Stomach smooth muscle (tissue), 2 donors: ENCODE data around the gene PCED1B.
"Not testable (repeated sequence)": the region's sequence is repeated elsewhere in the genome, so short reads cannot be mapped to it uniquely, and the experiment has no call there.

ENCODE experiments used
- H3K27ac ChIP-seq: one replicate; pipeline ENCODE4 v1.7.0; 2013; ENCODE audit warnings: mild to moderate bottlenecking, low read length, inconsistent platforms
- H3K27me3 ChIP-seq, 2 donors: one replicate each; pipeline ENCODE4 v1.7.0; 2013; ENCODE audit warnings: low read length in 2 of 2; ENCODE audit not compliant: insufficient read depth in 2 of 2, control insufficient read depth in 1 of 2
- H3K36me3 ChIP-seq, 2 donors: one replicate each; pipeline ENCODE4 v1.7.0; 2013; ENCODE audit warnings: low read length in 2 of 2; ENCODE audit not compliant: control insufficient read depth in 2 of 2, insufficient read depth in 2 of 2
- H3K4me1 ChIP-seq: one replicate; pipeline ENCODE4 v1.7.0; 2013; ENCODE audit warnings: low read length; ENCODE audit not compliant: control insufficient read depth, insufficient read depth
- H3K4me3 ChIP-seq, 2 donors: one replicate each; pipeline ENCODE4 v1.7.0; 2013; ENCODE audit warnings: low read length in 2 of 2
- H3K9ac ChIP-seq, 2 donors: one replicate each; pipeline ENCODE4 v1.7.0; 2013; ENCODE audit warnings: low read length in 2 of 2, mild to moderate bottlenecking in 1 of 2
- H3K9me3 ChIP-seq, 2 donors: one replicate each; pipeline ENCODE4 v1.7.0; 2013; ENCODE audit warnings: low read length in 2 of 2; ENCODE audit not compliant: control insufficient read depth in 2 of 2
- donor health status: healthy.
- donor health status: Pancreatic carcinoma.

PCED1B gene

GRCh38 chr12:47209014-47209413 lies 129.6 kb downstream of the PCED1B start:
- no peak overlapping the region for H3K27ac ChIP-seq
- H3K9ac ChIP-seq, result no peak overlapping the region
- H3K9me3 ChIP-seq, result no peaks in the 10 kb centered on the region
- H3K4me3 ChIP-seq, result no peak overlapping the region
- H3K36me3 ChIP-seq, result no peaks in the 10 kb centered on the region
- peaks cover 3% of the 10 kb centered on the region for H3K4me1 ChIP-seq
- no peaks in the 10 kb centered on the region for H3K27me3 ChIP-seq

GRCh38 chr12:47210776-47211175 lies 131.4 kb downstream of the PCED1B start:
- no peak overlapping the region for H3K9ac ChIP-seq
- H3K4me1 ChIP-seq, result peaks cover 3% of the 10 kb centered on the region
- no peaks in the 10 kb centered on the region for H3K27me3 ChIP-seq
- no peaks in the 10 kb centered on the region for H3K9me3 ChIP-seq
- no peak overlapping the region for H3K4me3 ChIP-seq
- no peak overlapping the region for H3K27ac ChIP-seq
- no peaks in the 10 kb centered on the region for H3K36me3 ChIP-seq

GRCh38 chr12:47212701-47213039 lies 133.2 kb downstream of the PCED1B start:
- Histone ChIP-seq H3K27ac (no peak overlapping the region), H3K9ac (no peak overlapping the region), H3K9me3 (no peaks in the 10 kb centered on the region), H3K36me3 (no peaks in the 10 kb centered on the region), H3K4me1 (no peaks in the 10 kb centered on the region), H3K27me3 (no peaks in the 10 kb centered on the region), H3K4me3 (no peak overlapping the region)

GRCh38 chr12:47213396-47213795 lies 134.0 kb downstream of the PCED1B start:
- Histone ChIP-seq H3K36me3 (no peaks in the 10 kb centered on the region), H3K4me1 (no peaks in the 10 kb centered on the region), H3K9ac (no peak overlapping the region), H3K27me3 (no peaks in the 10 kb centered on the region), H3K4me3 (no peak overlapping the region), H3K9me3 (no peaks in the 10 kb centered on the region), H3K27ac (no peak overlapping the region)

GRCh38 chr12:47214001-47214619 lies 134.7 kb downstream of the PCED1B start:
- Histone ChIP-seq H3K27me3 (no peaks in the 10 kb centered on the region), H3K9me3 (no peaks in the 10 kb centered on the region), H3K9ac (no peak overlapping the region), H3K36me3 (no peaks in the 10 kb centered on the region), H3K27ac (no peak overlapping the region), H3K4me1 (no peaks in the 10 kb centered on the region), H3K4me3 (no peak overlapping the region)

- no peaks in the 10 kb centered on the region for H3K27me3 ChIP-seq
- H3K9ac ChIP-seq, result no peak overlapping the region
- no peaks in the 10 kb centered on the region for H3K36me3 ChIP-seq
- H3K4me1 ChIP-seq, result no peaks in the 10 kb centered on the region
- H3K27ac ChIP-seq, result no peak overlapping the region
- H3K9me3 ChIP-seq, result no peaks in the 10 kb centered on the region
- no peak overlapping the region for H3K4me3 ChIP-seq
These were observed 135.3 kb downstream of the PCED1B start for GRCh38 chr12:47214771-47215170.

GRCh38 chr12:47216150-47216677 lies 136.8 kb downstream of the PCED1B start:
- no peaks in the 10 kb centered on the region for H3K36me3 ChIP-seq
- no peak overlapping the region for H3K4me3 ChIP-seq
- H3K9ac ChIP-seq, result no peak overlapping the region
- no peaks in the 10 kb centered on the region for H3K9me3 ChIP-seq
- no peaks in the 10 kb centered on the region for H3K4me1 ChIP-seq
- H3K27me3 ChIP-seq, result no peaks in the 10 kb centered on the region
- no peak overlapping the region for H3K27ac ChIP-seq

- H3K27ac ChIP-seq, H3K4me1 ChIP-seq, H3K9me3 ChIP-seq, H3K9ac ChIP-seq, H3K27me3 ChIP-seq, H3K36me3 ChIP-seq, H3K4me3 ChIP-seq: not testable (repeated sequence)
These were observed 138.1 kb downstream of the PCED1B start for GRCh38 chr12:47217595-47217869.

- Histone ChIP-seq H3K9ac (no peak overlapping the region), H3K4me3 (no peak overlapping the region), H3K9me3 (no peaks in the 10 kb centered on the region), H3K27me3 (no peaks in the 10 kb centered on the region), H3K27ac (no peak overlapping the region), H3K36me3 (no peaks in the 10 kb centered on the region), H3K4me1 (peaks cover 7% of the 10 kb centered on the region)
These were observed 138.8 kb downstream of the PCED1B start for GRCh38 chr12:47218191-47218654.

- no peak overlapping the region for H3K9ac ChIP-seq
- no peaks in the 10 kb centered on the region for H3K36me3 ChIP-seq
- H3K4me1 ChIP-seq, result peaks cover 14% of the 10 kb centered on the region
- no peaks in the 10 kb centered on the region for H3K27me3 ChIP-seq
- no peaks in the 10 kb centered on the region for H3K9me3 ChIP-seq
- no peak overlapping the region for H3K27ac ChIP-seq
- H3K4me3 ChIP-seq, result no peak overlapping the region
These were observed 139.8 kb downstream of the PCED1B start for GRCh38 chr12:47219243-47219642.

- Histone ChIP-seq H3K4me3 (no peak overlapping the region), H3K27me3 (no peaks in the 10 kb centered on the region), H3K9ac (no peak overlapping the region), H3K27ac (no peak overlapping the region), H3K9me3 (no peaks in the 10 kb centered on the region), H3K36me3 (no peaks in the 10 kb centered on the region), H3K4me1 (peaks cover 14% of the 10 kb centered on the region)
These were observed 142.0 kb downstream of the PCED1B start for GRCh38 chr12:47221256-47222023.
